ENCODE measurements around the gene PIK3C3.

The PIK3C3 gene

DNA sequence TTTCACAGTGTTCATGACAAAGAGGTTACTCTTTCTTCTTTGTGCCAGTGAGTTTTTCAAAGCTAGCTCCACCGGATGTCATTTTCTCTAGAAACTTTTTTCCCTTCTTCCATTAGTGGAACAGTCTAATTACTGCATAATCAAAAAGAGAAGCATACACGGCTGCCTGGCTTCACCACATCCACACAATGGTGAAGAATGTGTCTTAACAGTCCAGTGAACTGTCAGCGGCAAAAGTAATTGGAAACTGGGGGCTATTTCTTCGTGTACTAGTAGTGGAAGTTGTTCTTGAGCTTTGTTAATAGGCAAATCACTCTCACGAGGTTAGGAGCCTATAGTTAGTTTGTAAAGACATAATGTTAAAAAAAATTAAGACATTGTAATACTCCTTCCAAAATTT lies 32.9 kb upstream of the PIK3C3 start:
- no peaks in the 10 kb centered on the region for H3K9me3 ChIP-seq

DNA sequence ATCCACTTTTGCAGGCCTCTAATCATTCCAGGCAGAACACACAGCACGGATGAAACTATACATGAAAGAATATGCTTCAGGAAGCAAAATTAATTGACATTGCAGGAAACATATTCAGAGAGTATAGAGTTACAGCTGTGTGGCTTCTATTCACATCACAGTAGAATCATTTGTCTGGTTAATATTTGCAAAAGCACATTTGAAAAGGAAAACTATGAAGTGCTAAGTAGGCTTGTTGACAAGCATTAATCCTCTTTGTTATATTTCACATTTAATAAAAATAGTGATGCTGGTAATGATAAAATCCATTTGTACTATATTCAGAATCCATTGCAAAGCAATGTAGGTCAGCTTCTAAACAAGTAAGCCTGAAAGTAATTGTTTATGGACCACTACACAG lies 32.2 kb upstream of the PIK3C3 start:
- Histone ChIP-seq H3K4me3 (ENCODE audit: low read depth, low read length) (no peak overlapping the region), H3K4me1 (no peaks in the 10 kb centered on the region), H3K36me3 (no peaks in the 10 kb centered on the region), H3K9me3 (no peaks in the 10 kb centered on the region), H3K27me3 (no peaks in the 10 kb centered on the region)
- TF ChIP-seq, protein P1, sequence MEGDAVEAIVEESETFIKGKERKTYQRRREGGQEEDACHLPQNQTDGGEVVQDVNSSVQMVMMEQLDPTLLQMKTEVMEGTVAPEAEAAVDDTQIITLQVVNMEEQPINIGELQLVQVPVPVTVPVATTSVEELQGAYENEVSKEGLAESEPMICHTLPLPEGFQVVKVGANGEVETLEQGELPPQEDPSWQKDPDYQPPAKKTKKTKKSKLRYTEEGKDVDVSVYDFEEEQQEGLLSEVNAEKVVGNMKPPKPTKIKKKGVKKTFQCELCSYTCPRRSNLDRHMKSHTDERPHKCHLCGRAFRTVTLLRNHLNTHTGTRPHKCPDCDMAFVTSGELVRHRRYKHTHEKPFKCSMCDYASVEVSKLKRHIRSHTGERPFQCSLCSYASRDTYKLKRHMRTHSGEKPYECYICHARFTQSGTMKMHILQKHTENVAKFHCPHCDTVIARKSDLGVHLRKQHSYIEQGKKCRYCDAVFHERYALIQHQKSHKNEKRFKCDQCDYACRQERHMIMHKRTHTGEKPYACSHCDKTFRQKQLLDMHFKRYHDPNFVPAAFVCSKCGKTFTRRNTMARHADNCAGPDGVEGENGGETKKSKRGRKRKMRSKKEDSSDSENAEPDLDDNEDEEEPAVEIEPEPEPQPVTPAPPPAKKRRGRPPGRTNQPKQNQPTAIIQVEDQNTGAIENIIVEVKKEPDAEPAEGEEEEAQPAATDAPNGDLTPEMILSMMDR (IDR thresholded peaks at IDR 0.05; ENCODE audit: low read depth, low read length) = no peak
- no peak for DNase-seq

More for the DNA sequence above, 32.9 kb upstream of the PIK3C3 start:
- no peak for DNase-seq
- Histone ChIP-seq H3K36me3 (no peaks in the 10 kb centered on the region), H3K4me3 (ENCODE audit: low read depth, low read length) (no peak overlapping the region), H3K27me3 (no peaks in the 10 kb centered on the region), H3K4me1 (no peaks in the 10 kb centered on the region)
- TF ChIP-seq, protein P1 (IDR thresholded peaks at IDR 0.05; ENCODE audit: low read depth, low read length) = no peak

DNA sequence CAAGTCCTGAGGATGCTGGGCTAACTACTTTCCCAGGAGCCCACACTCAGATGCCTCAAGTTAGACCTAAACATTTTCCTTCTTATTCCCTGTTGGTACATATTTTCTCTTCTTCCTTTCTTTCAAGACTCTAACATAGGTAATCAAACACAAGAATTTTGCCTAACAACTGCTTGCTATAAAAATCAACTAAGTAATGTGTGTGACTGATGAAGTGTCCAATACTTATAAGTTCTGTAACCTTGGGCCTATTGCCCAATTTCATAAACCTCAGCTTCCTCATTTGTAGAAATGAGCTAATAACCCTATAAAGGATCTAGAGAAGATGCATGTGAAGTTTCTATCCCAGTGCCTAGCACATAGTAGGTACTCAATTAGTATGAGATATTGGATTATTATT lies 31.6 kb upstream of the PIK3C3 start:
- DNase-seq = no peak
- TF ChIP-seq, protein P1 (IDR thresholded peaks at IDR 0.05; ENCODE audit: low read depth, low read length) = no peak
- H3K4me1 ChIP-seq = no peaks in the 10 kb centered on the region
- H3K36me3 ChIP-seq = no peaks in the 10 kb centered on the region
- no peaks in the 10 kb centered on the region for H3K9me3 ChIP-seq
- H3K27me3 ChIP-seq = no peaks in the 10 kb centered on the region
- H3K4me3 ChIP-seq (ENCODE audit: low read depth, low read length) = no peak overlapping the region

DNA sequence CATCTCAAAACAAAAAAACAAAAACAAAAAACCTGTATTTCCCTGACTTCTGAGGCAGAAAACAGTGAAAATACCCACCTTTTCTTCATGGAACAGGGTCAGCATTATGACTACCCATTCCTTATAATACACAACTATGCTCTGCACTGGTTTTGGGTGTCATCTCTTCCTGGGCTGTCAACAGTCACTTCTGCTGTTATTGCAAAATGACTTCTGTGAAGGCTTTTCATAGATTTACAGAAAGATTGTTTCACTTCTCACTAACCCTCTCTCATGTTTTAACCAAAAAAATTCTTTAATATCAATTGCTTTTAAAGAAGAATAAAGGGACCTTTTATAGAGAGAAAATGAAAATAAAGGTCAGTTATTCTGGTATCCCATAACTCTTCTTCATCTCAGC lies 26.5 kb upstream of the PIK3C3 start:
- Histone ChIP-seq H3K4me1 (no peaks in the 10 kb centered on the region), H3K27me3 (no peaks in the 10 kb centered on the region), H3K36me3 (no peaks in the 10 kb centered on the region), H3K9me3 (no peaks in the 10 kb centered on the region), H3K4me3 (ENCODE audit: low read depth, low read length) (no peak overlapping the region)
- TF ChIP-seq, protein P1 (IDR thresholded peaks at IDR 0.05; ENCODE audit: low read depth, low read length) = no peak
- DNase-seq = no peak

DNA sequence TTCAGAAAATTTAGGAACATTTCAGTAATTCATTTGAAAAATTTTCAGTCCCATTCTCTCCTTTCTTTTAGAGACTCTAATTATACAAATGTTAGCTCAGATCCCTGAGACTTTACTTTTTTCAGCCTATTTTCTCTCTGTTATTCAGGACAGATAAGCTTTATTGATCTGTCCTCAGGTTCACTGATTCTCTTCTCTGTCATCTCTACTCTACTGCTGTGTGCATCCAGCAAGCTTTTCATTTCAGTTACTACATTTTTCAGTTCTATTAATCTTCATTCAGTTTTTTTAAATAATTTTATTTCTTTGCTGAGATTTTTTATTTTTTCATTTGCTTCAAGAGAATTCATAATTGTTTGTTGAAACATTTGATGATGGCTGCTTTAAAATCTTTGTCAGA lies 22.1 kb upstream of the PIK3C3 start:
- Histone ChIP-seq H3K27me3 (no peaks in the 10 kb centered on the region), H3K4me1 (no peaks in the 10 kb centered on the region), H3K36me3 (no peaks in the 10 kb centered on the region), H3K9me3 (no peaks in the 10 kb centered on the region), H3K4me3 (ENCODE audit: low read depth, low read length) (no peak overlapping the region)
- DNase-seq = no peak
- TF ChIP-seq, protein P1 (IDR thresholded peaks at IDR 0.05; ENCODE audit: low read depth, low read length) = no peak

DNA sequence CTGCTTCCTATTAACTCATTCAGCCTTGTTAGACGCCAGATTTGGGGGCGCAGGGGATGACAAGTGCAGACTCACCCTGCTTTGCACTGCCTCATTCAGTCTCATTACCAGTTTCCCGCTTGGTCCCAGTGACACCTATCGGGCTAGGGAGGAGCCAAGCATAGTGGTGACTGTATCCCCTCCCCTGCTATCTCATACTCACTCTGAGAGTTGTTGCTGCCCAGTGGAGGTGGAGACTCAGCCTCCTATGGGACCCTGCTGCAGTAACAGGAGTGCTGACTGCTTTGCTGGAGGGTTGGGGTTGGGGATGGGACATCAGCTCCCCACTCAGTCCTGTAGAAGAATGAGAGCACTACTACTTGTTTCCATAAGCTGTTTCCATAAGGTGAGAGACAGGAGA lies 21.3 kb upstream of the PIK3C3 start:
- H3K36me3 ChIP-seq = no peaks in the 10 kb centered on the region
- no peaks in the 10 kb centered on the region for H3K27me3 ChIP-seq
- H3K4me3 ChIP-seq (ENCODE audit: low read depth, low read length) = no peak overlapping the region
- H3K4me1 ChIP-seq = no peaks in the 10 kb centered on the region
- H3K9me3 ChIP-seq = no peaks in the 10 kb centered on the region
- no peak for DNase-seq
- TF ChIP-seq, protein P1 (IDR thresholded peaks at IDR 0.05; ENCODE audit: low read depth, low read length) = no peak

All from BE2C (cell line).